Activated CD8-positive, alpha-beta memory T cell treated with anti-CD3 and anti-CD28 coated beads, Interleukin-2, amount 50 U/mL, for 24 hours (primary cell): ENCODE measurements around the gene CCDC27.

Source experiments
- DNase-seq: peaks from one replicate; pipeline ENCODE4 v3.0.0-alpha.2; 2020; ENCODE audit errors: extremely low read depth

Gene CCDC27

GRCh38 chr1:3777078-3777547, 24.9 kb downstream of the CCDC27 start:
- DNase-seq = no peak

- DNase-seq = no peak
Measured at GRCh38 chr1:3777647-3778589, 25.7 kb downstream of the CCDC27 start.

- DNase-seq = no peak
Measured at GRCh38 chr1:3778590-3779264, 26.5 kb downstream of the CCDC27 start.

GRCh38 chr1:3779265-3779911, 27.1 kb downstream of the CCDC27 start:
- DNase-seq = no peak

GRCh38 chr1:3779912-3780416, 27.7 kb downstream of the CCDC27 start:
- no peak for DNase-seq

- DNase-seq = no peak
Measured at GRCh38 chr1:3780901-3781300, 28.7 kb downstream of the CCDC27 start.

GRCh38 chr1:3783651-3784474, 31.6 kb downstream of the CCDC27 start:
- DNase-seq = no peak

- DNase-seq = no peak
Measured at GRCh38 chr1:3785045-3785444, 32.8 kb downstream of the CCDC27 start.

- no peak for DNase-seq
Measured at GRCh38 chr1:3785456-3786157, 33.4 kb downstream of the CCDC27 start.

- DNase-seq = no peak
Measured at GRCh38 chr1:3786468-3787348, 34.5 kb downstream of the CCDC27 start.

GRCh38 chr1:3787349-3787715, 35.1 kb downstream of the CCDC27 start:
- DNase-seq = peak; percentile 19

GRCh38 chr1:3787745-3788605, 35.7 kb downstream of the CCDC27 start:
- DNase-seq = no peak

GRCh38 chr1:3788756-3789420, 36.6 kb downstream of the CCDC27 start:
- DNase-seq = no peak

GRCh38 chr1:3789421-3790300, 37.4 kb downstream of the CCDC27 start:
- DNase-seq = no peak

GRCh38 chr1:3790500-3790923, 38.3 kb downstream of the CCDC27 start:
- no peak for DNase-seq

GRCh38 chr1:3790952-3791351, 38.7 kb downstream of the CCDC27 start:
- DNase-seq = no peak
